Fibroblast of the aortic adventitia (primary cell): Measurements from ENCODE around the gene SMIM14. TPM values are rescaled to one million over a fixed set of nuclear protein-coding genes. Genes with fewer than 3 reads are reported as not detected.

Experiments
- DNase-seq: peaks from one replicate; pipeline ENCODE4 v3.0.0-alpha.2; 2010; ENCODE audit warnings: low read depth
- H3K4me3 ChIP-seq: 2 replicates; pipeline ENCODE4 v1.5.1; 2011; ENCODE audit warnings: low read depth, mild to moderate bottlenecking, control low read depth, low read length, moderate library complexity
- CTCF ChIP-seq: IDR thresholded peaks from 2 replicates; pipeline ENCODE4 v1.5.1; 2011; ENCODE audit warnings: mild to moderate bottlenecking, low read length, control low read depth, inconsistent platforms; ENCODE audit not compliant: insufficient read depth
- total RNA-seq: library from RNA; depleted of rRNA; stranded (reverse); fragments of >200 nt; gene quantifications from 2 replicates; pipeline ENCODE4 v1.2.3, GENCODE V29; 2012; ENCODE audit warnings: low replicate concordance

SMIM14 gene
- total RNA-seq, 1 donor: 122 TPM

GRCh38 chr4:39667706-39668105, 29.0 kb upstream of the SMIM14 start:
- no peak for TF ChIP-seq CTCF
- no peak overlapping the region for H3K4me3 ChIP-seq
- DNase-seq: no peak

GRCh38 chr4:39664828-39665731, 26.4 kb upstream of the SMIM14 start:
- H3K4me3 ChIP-seq: no peak overlapping the region
- no peak for TF ChIP-seq CTCF
- peak; percentile 46 for DNase-seq

- no peak for TF ChIP-seq CTCF
- H3K4me3 ChIP-seq: no peak overlapping the region
- no peak for DNase-seq
These were observed 24.0 kb upstream of the SMIM14 start for GRCh38 chr4:39662683-39663082.

GRCh38 chr4:39660757-39661156, 22.1 kb upstream of the SMIM14 start:
- TF ChIP-seq CTCF: no peak
- no peak for DNase-seq
- no peak overlapping the region for H3K4me3 ChIP-seq

GRCh38 chr4:39660045-39660444, 21.4 kb upstream of the SMIM14 start:
- no peak overlapping the region for H3K4me3 ChIP-seq
- TF ChIP-seq CTCF: no peak
- DNase-seq: no peak

- peak; percentile 47 for TF ChIP-seq CTCF
- peak; percentile 24 for DNase-seq
- H3K4me3 ChIP-seq: no peak overlapping the region
These were observed 20.1 kb upstream of the SMIM14 start for GRCh38 chr4:39658756-39659155.
